Tibial artery (tissue), 4 donors: ENCODE results near the gene NME8.
"Not testable (repeated sequence)": the region's sequence is repeated elsewhere in the genome, so short reads cannot be mapped to it uniquely, and the experiment has no call there.

Experiments used
- DNase-seq, 2 donors: peaks; one replicate each; pipeline ENCODE4 v3.0.0-alpha.2; 2019
- H3K27ac ChIP-seq, 2 donors: fragments of 200-600 bp; sonication (generic) in 1 of 2; 1 replicate in 1 of 2; 2 replicates in 1 of 2; pipeline ENCODE4 v1.5.1; 2018 to 2019; ENCODE audit warnings: mild to moderate bottlenecking in 1 of 2
- H3K27me3 ChIP-seq, 2 donors: fragments of 200-600 bp; sonication (generic) in 1 of 2; one replicate each; pipeline versions ENCODE4 v1.5.1 to v1.6.0; 2016 to 2019
- H3K36me3 ChIP-seq, 3 donors: fragments of 200-600 bp; sonication (generic) in 2 of 3; one replicate each; pipeline ENCODE4 v1.5.1; 2016 to 2019; ENCODE audit warnings: mild to moderate bottlenecking in 2 of 3
- H3K4me1 ChIP-seq, 4 donors: fragments of 200-600 bp; sonication (generic) in 2 of 4; 1 replicate in 3 of 4; 2 replicates in 1 of 4; pipeline ENCODE4 v1.5.1; 2016 to 2019
- H3K4me3 ChIP-seq, 2 donors: fragments of 200-600 bp; sonication (generic) in 1 of 2; 1 replicate in 1 of 2; 2 replicates in 1 of 2; pipeline ENCODE4 v1.5.1; 2018 to 2019; ENCODE audit warnings: mild to moderate bottlenecking in 2 of 2
- H3K9me3 ChIP-seq, 3 donors: fragments of 200-600 bp; sonication (generic) in 1 of 3; one replicate each; pipeline ENCODE4 v1.5.1; 2016 to 2019
- CTCF ChIP-seq, 2 experiments: fragments of 200-600 bp in 1 of 2; fragments of 450-650 bp in 1 of 2; IDR thresholded peaks; one replicate each; pipeline ENCODE4 v1.5.1; 2017 to 2019; ENCODE audit warnings: antibody characterized with exemption in 2 of 2, mild to moderate bottlenecking in 1 of 2, moderate library complexity in 1 of 2
- intact Hi-C: fragments of 100-400 bp; cut with DNase I; formaldehyde crosslinking; loops from one replicate; pipeline ENCODE4 v1.15.0; 2023; ENCODE audit warnings: low total_unique reads

NME8 gene, protein sequence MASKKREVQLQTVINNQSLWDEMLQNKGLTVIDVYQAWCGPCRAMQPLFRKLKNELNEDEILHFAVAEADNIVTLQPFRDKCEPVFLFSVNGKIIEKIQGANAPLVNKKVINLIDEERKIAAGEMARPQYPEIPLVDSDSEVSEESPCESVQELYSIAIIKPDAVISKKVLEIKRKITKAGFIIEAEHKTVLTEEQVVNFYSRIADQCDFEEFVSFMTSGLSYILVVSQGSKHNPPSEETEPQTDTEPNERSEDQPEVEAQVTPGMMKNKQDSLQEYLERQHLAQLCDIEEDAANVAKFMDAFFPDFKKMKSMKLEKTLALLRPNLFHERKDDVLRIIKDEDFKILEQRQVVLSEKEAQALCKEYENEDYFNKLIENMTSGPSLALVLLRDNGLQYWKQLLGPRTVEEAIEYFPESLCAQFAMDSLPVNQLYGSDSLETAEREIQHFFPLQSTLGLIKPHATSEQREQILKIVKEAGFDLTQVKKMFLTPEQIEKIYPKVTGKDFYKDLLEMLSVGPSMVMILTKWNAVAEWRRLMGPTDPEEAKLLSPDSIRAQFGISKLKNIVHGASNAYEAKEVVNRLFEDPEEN

DNA sequence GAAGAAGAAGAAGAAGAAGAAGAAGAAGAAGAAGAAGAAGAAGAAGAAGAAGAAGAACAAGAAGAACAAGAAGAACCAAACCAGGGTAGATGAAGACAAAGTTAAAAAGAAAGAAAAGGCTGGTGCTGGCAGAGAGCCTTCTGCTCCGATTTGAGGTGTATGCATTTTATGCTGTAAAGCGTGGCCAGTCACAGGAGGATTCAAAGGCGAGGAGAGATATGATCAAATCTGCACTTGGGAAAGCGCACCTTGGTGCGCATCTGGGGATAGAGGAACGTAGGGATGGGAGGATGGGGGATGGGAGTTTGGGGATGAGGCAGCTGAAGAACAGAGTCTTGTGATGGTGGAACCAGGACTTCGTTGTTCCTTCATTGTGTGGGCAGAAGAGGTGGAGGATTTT lies at the start of gene NME8:
Gene NME8, plus strand, starts transcription at position 301 of the 400 bp plus-strand sequence. CDS start 1,670 bp downstream, outside the sequence.
- no peaks in the 10 kb centered on the region for H3K9me3 ChIP-seq
- H3K27ac ChIP-seq: no peak within 1 kb of the TSS
- no peak for DNase-seq
- no peaks in the 10 kb centered on the region for H3K4me1 ChIP-seq
- no peaks in the 10 kb centered on the region for H3K27me3 ChIP-seq
- intact Hi-C loops: no loop called here
- TF ChIP-seq CTCF (IDR thresholded peaks at IDR 0.05): no peak
- no peak within 1 kb of the TSS for H3K4me3 ChIP-seq
- no peaks in the 10 kb centered on the region for H3K36me3 ChIP-seq

DNA sequence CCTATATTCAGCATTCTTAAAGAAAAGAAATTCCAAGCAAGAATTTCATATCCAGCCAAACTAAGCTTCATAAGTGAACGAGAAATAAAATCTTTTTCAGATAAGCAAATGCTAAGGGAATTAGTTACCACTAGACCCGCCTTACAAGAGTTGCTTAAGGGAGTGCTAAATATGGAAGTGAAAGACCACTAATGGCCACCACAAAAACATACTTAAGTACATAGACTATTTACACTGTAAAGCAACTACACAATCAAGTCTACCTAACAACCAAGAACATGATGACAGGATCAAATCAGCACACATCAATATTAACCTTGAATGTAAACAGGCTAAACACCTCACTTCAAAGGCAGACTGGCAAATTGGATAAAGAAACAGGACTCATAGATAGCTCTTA lies 42.2 kb upstream of the NME8 start:
- Histone ChIP-seq H3K27me3 (no peaks in the 10 kb centered on the region), H3K36me3 (no peaks in the 10 kb centered on the region), H3K4me3 (no peak overlapping the region), H3K4me1 (no peaks in the 10 kb centered on the region), H3K27ac (no peak overlapping the region), H3K9me3 (no peaks in the 10 kb centered on the region)
- DNase-seq: no peak
- no peak for TF ChIP-seq CTCF (IDR thresholded peaks at IDR 0.05)
- intact Hi-C loops: no loop called here

GRCh38 chr7:37812161-37812580 lies 36.2 kb upstream of the NME8 start:
- H3K36me3 ChIP-seq, H3K4me1 ChIP-seq, intact Hi-C loops: not testable (repeated sequence)

DNA sequence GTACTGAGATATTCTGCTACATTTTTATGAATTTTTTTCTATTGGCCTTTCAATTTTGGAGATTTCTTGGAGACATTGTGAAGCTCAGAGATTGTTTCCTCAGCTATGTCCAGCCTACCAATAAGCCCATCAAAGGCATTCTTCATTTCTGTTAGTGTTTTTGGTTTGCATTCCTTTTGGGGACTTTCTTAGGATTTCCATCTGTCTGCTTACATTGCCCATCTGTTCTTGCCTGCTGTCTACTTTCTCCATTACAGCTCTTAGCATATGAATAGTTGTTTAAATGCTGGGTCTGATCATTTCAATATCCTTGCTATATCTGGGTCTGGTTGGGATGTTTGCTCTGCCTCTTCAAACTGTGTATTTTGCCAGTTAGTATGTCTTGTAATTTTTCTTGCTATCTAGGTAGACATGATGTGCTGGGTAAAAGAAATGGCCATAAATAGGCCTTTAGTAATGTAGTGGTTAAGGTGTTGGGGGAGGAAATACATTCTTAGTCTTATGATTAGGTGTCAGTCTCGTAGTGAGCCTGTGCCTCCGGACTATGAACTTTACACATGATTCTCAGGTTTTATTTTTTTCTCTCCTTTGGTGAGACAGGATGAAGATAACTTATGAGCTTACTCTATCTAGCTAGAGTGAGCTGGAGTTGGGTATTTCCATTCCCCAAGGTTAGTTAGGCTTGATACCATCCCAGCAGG lies 32.6 kb upstream of the NME8 start:
- Histone ChIP-seq H3K4me1 (no peaks in the 10 kb centered on the region), H3K27me3 (no peaks in the 10 kb centered on the region), H3K9me3 (no peaks in the 10 kb centered on the region), H3K4me3 (no peak overlapping the region), H3K36me3 (no peaks in the 10 kb centered on the region), H3K27ac (no peak overlapping the region)
- no peak for DNase-seq
- no peak for TF ChIP-seq CTCF (IDR thresholded peaks at IDR 0.05)
- intact Hi-C loops: no loop called here

More at GRCh38 chr7:37812161-37812580, 36.2 kb upstream of the NME8 start:
- not testable (repeated sequence) for H3K27ac ChIP-seq, DNase-seq, H3K4me3 ChIP-seq, H3K9me3 ChIP-seq, H3K27me3 ChIP-seq

GRCh38 chr7:37816922-37817590 lies 31.3 kb upstream of the NME8 start:
- Histone ChIP-seq H3K4me1 (no peaks in the 10 kb centered on the region), H3K36me3 (no peaks in the 10 kb centered on the region), H3K4me3 (no peak overlapping the region), H3K9me3 (peaks cover 0 to 6% (median 0%) of the 10 kb centered on the region in 3 donors), H3K27me3 (no peaks in the 10 kb centered on the region), H3K27ac (no peak overlapping the region)
- no peak for TF ChIP-seq CTCF (IDR thresholded peaks at IDR 0.05)
- no peak for DNase-seq
- intact Hi-C loops: no loop called here
